ENCODE results near the gene MUC5AC. TPM values are rescaled to one million over a fixed set of nuclear protein-coding genes. Genes with fewer than 3 reads are reported as not detected.
"Not testable (repeated sequence)": the region's sequence is repeated elsewhere in the genome, so short reads cannot be mapped to it uniquely, and the experiment has no call there.

MUC5AC gene
- total and polyA plus RNA-seq, 9 donors: 0.01 to 0.75 (median 0.04) TPM; not detected in 4

GRCh38 chr11:1163321-1163910, 5.7 kb downstream of the MUC5AC start:
- DNase-seq: no peak
- Histone ChIP-seq H3K27ac (ENCODE audit: low read length) (no peak overlapping the region), H3K4me1 (ENCODE audit: control insufficient read depth, insufficient read depth, low read length) (no peaks in the 10 kb centered on the region), H3K36me3 (ENCODE audit: control insufficient read depth, insufficient read depth, low read length) (no peaks in the 10 kb centered on the region), H3K27me3 (ENCODE audit: control insufficient read depth, insufficient read depth, low read length) (no peaks in the 10 kb centered on the region), H3K9me3 (replicated peaks; ENCODE audit: control insufficient read depth, low read depth, low read length) (no peaks in the 10 kb centered on the region), H3K4me3 (ENCODE audit: low read length) (no peak overlapping the region)
- WGBS (ENCODE audit: insufficient coverage): 83% methylated on average over 9 of the region's 13 CpGs

DNA sequence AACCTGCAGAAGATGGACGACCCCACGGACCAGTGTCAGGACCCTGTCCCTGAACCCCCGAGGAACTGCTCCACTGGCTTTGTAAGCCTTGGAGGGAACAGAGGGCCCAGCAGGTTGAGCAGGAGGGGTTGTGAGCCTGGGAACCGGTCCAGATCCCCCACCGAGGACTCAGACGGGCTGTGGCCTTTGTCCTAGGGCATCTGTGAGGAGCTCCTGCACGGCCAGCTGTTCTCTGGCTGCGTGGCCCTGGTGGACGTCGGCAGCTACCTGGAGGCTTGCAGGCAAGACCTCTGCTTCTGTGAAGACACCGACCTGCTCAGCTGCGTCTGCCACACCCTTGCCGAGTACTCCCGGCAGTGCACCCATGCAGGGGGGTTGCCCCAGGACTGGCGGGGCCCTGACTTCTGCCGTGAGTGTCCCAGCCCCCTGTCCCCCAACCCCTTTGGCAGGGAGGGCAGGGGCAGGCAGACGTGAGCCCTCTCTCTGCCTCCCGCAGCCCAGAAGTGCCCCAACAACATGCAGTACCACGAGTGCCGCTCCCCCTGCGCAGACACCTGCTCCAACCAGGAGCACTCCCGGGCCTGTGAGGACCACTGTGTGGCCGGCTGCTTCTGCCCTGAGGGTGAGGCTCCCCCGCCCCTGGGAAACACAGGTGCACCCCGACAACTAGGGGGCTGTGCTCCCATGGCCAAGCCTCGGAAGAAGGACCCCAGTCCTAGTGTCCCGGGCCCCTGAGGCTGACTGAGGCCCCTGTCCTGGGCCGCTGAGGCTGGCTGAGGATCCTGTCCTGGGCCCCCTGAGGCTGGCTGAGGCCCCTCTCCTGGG, 6.4 kb downstream of the MUC5AC start:
- no peak for DNase-seq

DNA sequence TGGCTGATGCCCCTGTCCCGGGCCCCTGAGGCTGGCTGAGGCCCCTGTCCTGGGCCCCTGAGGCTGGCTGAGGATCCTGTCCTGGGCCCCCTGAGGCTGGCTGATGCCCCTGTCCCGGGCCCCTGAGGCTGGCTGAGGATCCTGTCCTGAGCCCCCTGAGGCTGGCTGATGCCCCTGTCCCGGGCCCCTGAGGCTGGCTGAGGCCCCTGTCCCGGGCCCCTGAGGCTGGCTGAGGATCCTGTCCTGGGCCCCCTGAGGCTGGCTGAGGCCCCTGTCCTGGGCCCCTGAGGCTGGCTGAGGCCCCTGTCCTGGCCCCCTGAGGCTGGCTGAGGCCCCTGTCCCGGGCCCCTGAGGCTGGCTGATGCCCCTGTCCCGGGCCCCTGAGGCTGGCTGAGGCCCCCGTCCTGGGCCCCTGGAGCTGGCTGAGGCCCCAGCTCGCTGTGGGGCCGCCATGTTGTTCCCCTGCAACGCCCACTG, 7.1 kb downstream of the MUC5AC start:
- not testable (repeated sequence) for H3K27me3 ChIP-seq (ENCODE audit: control insufficient read depth, insufficient read depth, low read length); H3K4me3 ChIP-seq (ENCODE audit: low read length); H3K36me3 ChIP-seq (ENCODE audit: control insufficient read depth, insufficient read depth, low read length); H3K9me3 ChIP-seq (replicated peaks; ENCODE audit: control insufficient read depth, low read depth, low read length); H3K27ac ChIP-seq (ENCODE audit: low read length); H3K4me1 ChIP-seq (ENCODE audit: control insufficient read depth, insufficient read depth, low read length); DNase-seq
- WGBS (ENCODE audit: insufficient coverage): 62% methylated on average over 10 of the region's 10 CpGs

More for the DNA sequence above, 6.4 kb downstream of the MUC5AC start:
- H3K4me3 ChIP-seq (ENCODE audit: low read length): no peak overlapping the region
- H3K9me3 ChIP-seq (replicated peaks; ENCODE audit: control insufficient read depth, low read depth, low read length): peaks cover 2% of the 10 kb centered on the region
- H3K27me3 ChIP-seq (ENCODE audit: control insufficient read depth, insufficient read depth, low read length): no peaks in the 10 kb centered on the region
- H3K4me1 ChIP-seq (ENCODE audit: control insufficient read depth, insufficient read depth, low read length): no peaks in the 10 kb centered on the region
- no peaks in the 10 kb centered on the region for H3K36me3 ChIP-seq (ENCODE audit: control insufficient read depth, insufficient read depth, low read length)
- WGBS (ENCODE audit: insufficient coverage): 64% methylated on average over 28 of the region's 28 CpGs
- no peak overlapping the region for H3K27ac ChIP-seq (ENCODE audit: low read length)

GRCh38 chr11:1165256-1166041, 7.7 kb downstream of the MUC5AC start:
- no peaks in the 10 kb centered on the region for H3K27me3 ChIP-seq (ENCODE audit: control insufficient read depth, insufficient read depth, low read length)
- H3K4me1 ChIP-seq (ENCODE audit: control insufficient read depth, insufficient read depth, low read length): no peaks in the 10 kb centered on the region
- no peak overlapping the region for H3K4me3 ChIP-seq (ENCODE audit: low read length)
- H3K36me3 ChIP-seq (ENCODE audit: control insufficient read depth, insufficient read depth, low read length): no peaks in the 10 kb centered on the region
- H3K9me3 ChIP-seq (replicated peaks; ENCODE audit: control insufficient read depth, low read depth, low read length): peaks cover 2% of the 10 kb centered on the region
- no peak overlapping the region for H3K27ac ChIP-seq (ENCODE audit: low read length)
- 81% methylated on average over 30 of the region's 30 CpGs for WGBS (ENCODE audit: insufficient coverage)
- no peak for DNase-seq

DNA sequence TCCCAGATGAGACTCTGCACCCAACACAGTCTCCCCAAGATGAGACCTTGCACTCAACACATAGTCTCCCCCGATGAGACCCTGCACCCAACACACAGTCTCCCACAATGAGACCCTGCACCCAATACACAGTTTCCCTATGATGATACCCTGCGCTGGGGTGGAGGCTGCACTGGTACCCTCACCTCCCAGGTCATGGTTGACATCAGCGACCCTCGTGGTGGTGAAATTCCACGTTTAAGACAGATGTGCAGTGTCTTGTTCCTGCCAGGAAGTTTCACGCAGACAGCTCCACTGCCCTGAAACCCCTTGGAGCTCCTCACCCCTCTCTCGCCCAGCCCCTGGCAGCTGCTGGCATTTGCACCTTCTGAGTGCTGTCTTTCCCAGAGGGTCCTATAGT, 9.5 kb downstream of the MUC5AC start:
- Histone ChIP-seq H3K4me3 (ENCODE audit: low read length) (no peak overlapping the region), H3K9me3 (replicated peaks; ENCODE audit: control insufficient read depth, low read depth, low read length) (peaks cover 3% of the 10 kb centered on the region), H3K36me3 (ENCODE audit: control insufficient read depth, insufficient read depth, low read length) (no peaks in the 10 kb centered on the region), H3K27ac (ENCODE audit: low read length) (no peak overlapping the region), H3K4me1 (ENCODE audit: control insufficient read depth, insufficient read depth, low read length) (no peaks in the 10 kb centered on the region), H3K27me3 (ENCODE audit: control insufficient read depth, insufficient read depth, low read length) (no peaks in the 10 kb centered on the region)
- DNase-seq: no peak
- 76% methylated on average over 6 of the region's 7 CpGs for WGBS (ENCODE audit: insufficient coverage)

DNA sequence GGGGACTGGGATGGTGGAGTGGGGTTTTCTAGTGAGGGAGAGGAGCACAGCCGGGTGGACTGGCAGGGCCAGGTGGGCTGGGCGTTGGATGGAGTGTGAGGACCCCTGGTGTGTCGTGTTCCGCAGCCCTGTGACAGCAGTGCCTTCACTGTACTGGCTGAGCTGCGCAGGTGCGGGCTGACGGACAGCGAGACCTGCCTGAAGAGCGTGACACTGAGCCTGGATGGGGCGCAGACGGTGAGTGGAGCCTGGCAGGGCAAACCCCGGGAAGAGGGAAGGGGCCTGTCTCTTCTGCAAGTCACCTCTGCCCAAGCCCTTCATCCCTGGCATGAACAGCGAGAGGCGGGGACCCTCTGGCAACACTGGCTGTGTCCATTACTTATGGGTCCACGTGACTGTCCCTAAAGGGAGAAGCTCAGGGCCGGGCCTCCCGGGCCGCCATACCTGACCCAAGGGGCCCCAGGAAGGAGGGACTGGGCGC, 10.0 kb downstream of the MUC5AC start:
- no peaks in the 10 kb centered on the region for H3K36me3 ChIP-seq (ENCODE audit: control insufficient read depth, insufficient read depth, low read length)
- H3K4me1 ChIP-seq (ENCODE audit: control insufficient read depth, insufficient read depth, low read length): no peaks in the 10 kb centered on the region
- WGBS (ENCODE audit: insufficient coverage): 79% methylated on average over 19 of the region's 19 CpGs
- H3K27me3 ChIP-seq (ENCODE audit: control insufficient read depth, insufficient read depth, low read length): no peaks in the 10 kb centered on the region
- H3K9me3 ChIP-seq (replicated peaks; ENCODE audit: control insufficient read depth, low read depth, low read length): peaks cover 3% of the 10 kb centered on the region
- H3K4me3 ChIP-seq (ENCODE audit: low read length): no peak overlapping the region
- no peak overlapping the region for H3K27ac ChIP-seq (ENCODE audit: low read length)
- DNase-seq: no peak

DNA sequence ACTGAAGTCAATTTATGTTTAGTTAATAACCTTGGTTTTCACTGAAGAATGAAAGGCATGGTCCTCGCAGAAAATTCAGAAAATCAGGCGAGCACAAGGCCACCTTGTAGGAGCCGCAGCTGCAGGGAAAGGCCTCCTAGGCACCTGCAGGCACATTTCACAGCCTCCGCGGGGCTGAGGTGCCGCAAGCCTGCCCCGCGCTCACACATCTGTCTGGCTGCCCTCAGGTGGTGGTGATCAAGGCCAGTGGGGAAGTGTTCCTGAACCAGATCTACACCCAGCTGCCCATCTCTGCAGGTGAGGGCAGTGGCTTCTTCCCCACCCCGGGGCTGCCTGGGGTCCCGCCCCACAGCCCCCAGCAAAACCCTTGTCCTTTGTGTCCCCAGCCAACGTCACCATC, 10.5 kb downstream of the MUC5AC start:
- no peaks in the 10 kb centered on the region for H3K27me3 ChIP-seq (ENCODE audit: control insufficient read depth, insufficient read depth, low read length)
- peaks cover 3% of the 10 kb centered on the region for H3K9me3 ChIP-seq (replicated peaks; ENCODE audit: control insufficient read depth, low read depth, low read length)
- no peak overlapping the region for H3K27ac ChIP-seq (ENCODE audit: low read length)
- H3K36me3 ChIP-seq (ENCODE audit: control insufficient read depth, insufficient read depth, low read length): no peaks in the 10 kb centered on the region
- DNase-seq: no peak
- no peak overlapping the region for H3K4me3 ChIP-seq (ENCODE audit: low read length)
- WGBS (ENCODE audit: insufficient coverage): 85% methylated on average over 11 of the region's 11 CpGs
- no peaks in the 10 kb centered on the region for H3K4me1 ChIP-seq (ENCODE audit: control insufficient read depth, insufficient read depth, low read length)

DNA sequence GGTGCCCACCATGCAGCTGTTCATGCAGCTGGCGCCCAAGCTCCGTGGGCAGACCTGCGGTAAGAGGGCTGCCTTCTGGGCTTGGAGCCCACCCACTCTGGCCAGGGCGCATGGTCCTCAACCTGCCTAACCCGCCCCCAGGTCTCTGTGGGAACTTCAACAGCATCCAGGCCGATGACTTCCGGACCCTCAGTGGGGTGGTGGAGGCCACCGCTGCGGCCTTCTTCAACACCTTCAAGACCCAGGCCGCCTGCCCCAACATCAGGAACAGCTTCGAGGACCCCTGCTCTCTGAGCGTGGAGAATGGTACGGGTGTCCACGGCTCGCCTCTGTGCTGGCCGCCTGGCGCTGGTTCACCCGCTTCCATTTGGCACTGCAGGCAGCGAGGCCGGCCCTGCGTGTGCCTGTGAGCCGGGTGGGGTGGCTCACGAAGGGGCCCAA, 11.0 kb downstream of the MUC5AC start:
- no peaks in the 10 kb centered on the region for H3K36me3 ChIP-seq (ENCODE audit: control insufficient read depth, insufficient read depth, low read length)
- H3K4me1 ChIP-seq (ENCODE audit: control insufficient read depth, insufficient read depth, low read length): no peaks in the 10 kb centered on the region
- no peak overlapping the region for H3K4me3 ChIP-seq (ENCODE audit: low read length)
- no peaks in the 10 kb centered on the region for H3K27me3 ChIP-seq (ENCODE audit: control insufficient read depth, insufficient read depth, low read length)
- H3K27ac ChIP-seq (ENCODE audit: low read length): no peak overlapping the region
- 89% methylated on average over 22 of the region's 23 CpGs for WGBS (ENCODE audit: insufficient coverage)
- no peak for DNase-seq
- peaks cover 3% of the 10 kb centered on the region for H3K9me3 ChIP-seq (replicated peaks; ENCODE audit: control insufficient read depth, low read depth, low read length)

DNA sequence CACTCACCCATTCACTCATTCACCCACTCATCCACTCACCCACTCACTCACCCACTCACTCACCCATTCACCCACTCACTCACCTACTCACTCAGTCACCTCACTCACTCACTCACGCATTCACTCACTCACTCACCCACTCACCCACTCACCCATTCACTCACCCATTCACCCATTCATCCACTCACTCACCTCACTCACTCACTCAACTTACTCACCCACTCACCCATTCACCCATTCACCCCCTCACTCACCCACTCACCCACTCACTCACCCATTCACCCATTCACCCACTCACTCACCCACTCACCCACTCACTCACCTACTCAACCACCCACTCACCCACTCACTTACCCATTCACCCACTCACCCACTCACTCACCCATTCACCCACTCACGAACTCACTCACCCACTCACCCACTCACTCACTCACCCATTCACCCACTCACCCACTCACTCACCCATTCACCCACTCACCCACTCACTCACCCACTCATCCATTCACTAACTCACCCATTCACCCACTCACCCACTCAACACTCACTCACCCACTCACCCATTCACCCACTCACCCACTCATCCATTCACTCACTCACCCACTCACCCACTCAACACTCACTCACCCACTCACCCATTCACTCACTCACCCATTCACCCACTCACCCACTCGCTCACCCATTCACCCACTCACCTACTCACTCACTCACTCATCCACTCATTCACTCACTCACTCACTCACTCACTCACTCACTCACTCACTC, 13.7 kb downstream of the MUC5AC start:
- peaks cover 10% of the 10 kb centered on the region for H3K9me3 ChIP-seq (replicated peaks; ENCODE audit: control insufficient read depth, low read depth, low read length)
- H3K36me3 ChIP-seq (ENCODE audit: control insufficient read depth, insufficient read depth, low read length): no peaks in the 10 kb centered on the region
- no peak for DNase-seq
- no peak overlapping the region for H3K4me3 ChIP-seq (ENCODE audit: low read length)
- 84% methylated on average over 2 of the region's 3 CpGs for WGBS (ENCODE audit: insufficient coverage)
- H3K27ac ChIP-seq (ENCODE audit: low read length): no peak overlapping the region
- no peaks in the 10 kb centered on the region for H3K4me1 ChIP-seq (ENCODE audit: control insufficient read depth, insufficient read depth, low read length)
- H3K27me3 ChIP-seq (ENCODE audit: control insufficient read depth, insufficient read depth, low read length): no peaks in the 10 kb centered on the region
